ENCODE measurements around the gene PLA2G4D.
A peak's percentile ranks its signal among the peaks of the same experiment; 100 is the strongest.

Gene PLA2G4D

GRCh38 chr15:42094512-42094963, at the start of gene PLA2G4D:
PLA2G4D (minus strand) TSS chr15:42094562; CDS start chr15:42094459, 103 bp downstream.
- DNase-seq, result no peak

- DNase-seq, result no peak
Observed at GRCh38 chr15:42143356-42143755, 49.0 kb upstream of the PLA2G4D start.

GRCh38 chr15:42141795-42142667, 47.7 kb upstream of the PLA2G4D start:
- DNase-seq, result no peak

GRCh38 chr15:42141246-42141645, 46.9 kb upstream of the PLA2G4D start:
- no peak for DNase-seq

GRCh38 chr15:42140383-42141070, 46.2 kb upstream of the PLA2G4D start:
- no peak for DNase-seq

GRCh38 chr15:42139596-42139995, 45.2 kb upstream of the PLA2G4D start:
- no peak for DNase-seq

- no peak for DNase-seq
Observed at GRCh38 chr15:42138968-42139386, 44.6 kb upstream of the PLA2G4D start.

GRCh38 chr15:42138411-42138810, 44.0 kb upstream of the PLA2G4D start:
- no peak for DNase-seq

GRCh38 chr15:42137461-42138261, 43.3 kb upstream of the PLA2G4D start:
- no peak for DNase-seq

- DNase-seq, result no peak
Observed at GRCh38 chr15:42136513-42136912, 42.2 kb upstream of the PLA2G4D start.

GRCh38 chr15:42135351-42135750, 41.0 kb upstream of the PLA2G4D start:
- no peak for DNase-seq

GRCh38 chr15:42134617-42135245, 40.4 kb upstream of the PLA2G4D start:
- no peak for DNase-seq

GRCh38 chr15:42133886-42134502, 39.6 kb upstream of the PLA2G4D start:
- peak; percentile 52 for DNase-seq

GRCh38 chr15:42133356-42133755, 39.0 kb upstream of the PLA2G4D start:
- DNase-seq, result no peak

GRCh38 chr15:42131826-42132806, 37.8 kb upstream of the PLA2G4D start:
- DNase-seq, result no peak

GRCh38 chr15:42131006-42131405, 36.6 kb upstream of the PLA2G4D start:
- no peak for DNase-seq

GRCh38 chr15:42130246-42130986, 36.1 kb upstream of the PLA2G4D start:
- no peak for DNase-seq

GRCh38 chr15:42129364-42129763, 35.0 kb upstream of the PLA2G4D start:
- DNase-seq, result no peak

- no peak for DNase-seq
Observed at GRCh38 chr15:42128476-42128875, 34.1 kb upstream of the PLA2G4D start.

- no peak for DNase-seq
Observed at GRCh38 chr15:42123546-42123945, 29.2 kb upstream of the PLA2G4D start.

All from activated naive CD4-positive, alpha-beta T cell treated with anti-CD3 and anti-CD28 coated beads, Interleukin-2, amount 50 U/mL, for 16 hours (primary cell).